GM18508 (cell line): Measurements from ENCODE around the gene CACHD1.

Experiments
- ATAC-seq: cut with Tn5 transposase; IDR thresholded peaks from one replicate; pipeline ENCODE4 v1.9.1; 2021; ENCODE audit warnings: moderate number of reproducible peaks; ENCODE audit not compliant: insufficient read depth, unreplicated experiment

The CACHD1 gene

DNA sequence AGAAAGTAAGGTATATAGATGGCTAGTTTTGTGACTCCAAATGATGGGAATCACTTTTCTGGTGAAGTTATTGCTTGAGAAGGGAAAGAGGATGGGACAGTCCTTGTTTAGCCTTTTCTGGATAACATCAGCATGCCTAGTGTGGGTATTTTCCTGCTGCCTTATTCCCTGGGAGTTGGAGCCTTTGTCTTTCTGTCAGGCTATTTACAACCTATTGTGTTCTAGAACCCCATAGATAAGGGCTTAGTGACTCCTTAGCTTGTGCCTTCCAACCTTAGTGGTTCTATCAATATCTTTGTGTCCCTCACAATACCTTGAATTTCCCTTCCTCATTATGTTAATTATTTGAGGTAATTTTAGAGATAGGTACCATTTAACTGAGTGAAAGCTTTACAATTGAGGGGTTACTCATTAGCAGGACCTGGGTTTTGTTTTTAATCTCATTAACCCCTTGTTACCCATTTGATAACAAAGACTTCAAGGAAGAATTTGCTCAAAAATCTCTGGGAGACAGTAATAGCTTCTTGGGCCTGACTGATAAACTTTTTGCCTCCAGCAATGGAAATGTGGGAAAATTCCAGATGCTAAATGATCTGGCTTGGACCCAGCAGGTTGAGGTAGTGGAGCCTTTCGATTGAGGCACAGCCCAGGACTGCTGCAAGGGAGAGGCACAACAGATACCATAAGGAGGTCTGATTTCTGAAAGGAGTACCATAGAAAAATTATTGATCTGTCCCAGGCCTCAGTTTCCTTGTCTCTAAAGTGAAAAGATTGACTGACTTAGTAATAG, 49.0 kb downstream of the CACHD1 start:
- ATAC-seq = no peak

DNA sequence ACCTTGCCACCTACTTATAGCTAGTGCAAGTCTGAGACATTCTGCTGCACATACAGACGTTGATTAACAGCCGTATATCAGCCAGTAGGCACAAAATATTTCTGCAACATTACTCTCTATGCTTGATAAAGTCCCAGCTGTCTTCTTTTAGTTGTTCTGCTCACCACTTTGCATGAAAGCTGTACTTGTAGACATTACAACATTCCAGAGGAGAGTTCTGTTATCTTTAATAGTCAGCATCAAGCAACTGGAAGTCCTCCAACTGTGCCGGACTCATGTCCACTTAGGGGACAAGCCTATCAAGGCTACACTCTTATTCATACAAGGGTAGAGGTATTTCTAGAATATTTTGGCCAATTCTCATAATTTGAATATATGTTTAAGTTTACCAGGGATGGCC, 50.0 kb downstream of the CACHD1 start:
- no peak for ATAC-seq

DNA sequence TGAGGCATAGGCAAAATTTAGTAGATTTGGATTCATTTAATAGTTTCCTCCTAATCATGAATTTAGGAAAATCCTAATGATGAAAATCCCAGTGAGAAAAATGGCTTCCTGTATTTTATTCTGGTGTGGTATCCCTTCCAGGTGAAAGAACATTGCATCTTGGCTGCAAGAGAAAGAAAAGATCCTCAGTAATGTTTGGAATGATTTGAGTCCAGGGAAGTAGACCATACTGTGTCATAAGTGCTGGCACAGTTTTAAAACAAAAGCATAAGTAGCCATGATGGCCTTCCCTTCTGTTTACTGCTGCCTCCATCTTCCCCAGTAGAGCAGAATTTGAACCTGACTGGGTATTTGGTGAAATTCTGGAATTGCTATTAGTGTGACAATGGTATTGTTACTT, 52.8 kb downstream of the CACHD1 start:
- ATAC-seq = no peak

DNA sequence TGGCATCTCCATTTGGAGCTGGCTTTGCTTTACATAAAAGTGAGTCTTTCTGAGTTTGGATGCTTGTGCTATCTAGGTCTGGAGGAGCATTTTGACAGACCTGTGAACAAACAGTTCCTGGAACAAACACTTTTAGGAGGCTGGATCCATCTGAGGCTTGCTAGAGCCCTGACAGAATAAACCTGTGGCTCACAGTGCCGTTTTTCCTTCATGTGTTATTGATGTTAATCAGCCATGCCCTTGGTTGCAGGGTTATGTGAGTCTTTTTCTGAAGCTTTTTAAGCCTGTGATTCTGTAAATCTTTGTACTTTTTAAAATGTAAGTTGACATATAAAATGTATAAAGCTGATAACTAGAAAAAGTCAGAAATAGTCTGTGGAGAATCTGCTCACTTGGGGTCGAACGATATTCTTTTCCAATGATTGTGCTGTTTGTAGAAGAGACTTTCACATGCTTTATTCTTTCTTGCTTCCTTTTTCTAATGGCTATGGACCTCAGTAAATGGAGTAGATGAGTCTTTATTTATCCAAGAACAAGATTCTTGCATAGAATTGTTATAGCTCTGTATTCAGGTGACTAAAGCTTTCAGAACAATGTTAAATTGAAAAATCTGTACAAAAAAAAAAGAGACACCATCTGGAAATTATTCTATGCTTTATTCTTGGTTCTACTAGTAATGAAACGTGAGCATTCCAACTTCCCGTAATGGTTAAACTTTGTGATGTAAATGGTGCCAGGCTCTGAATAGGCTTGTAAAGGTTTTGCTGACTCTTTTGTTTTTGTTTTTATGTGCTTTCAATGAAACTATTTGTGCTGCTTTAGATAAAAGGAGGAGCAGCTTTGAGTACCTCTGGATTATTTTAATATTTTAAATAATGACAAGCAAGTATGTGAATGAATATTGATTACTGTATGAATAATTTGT, 53.7 kb downstream of the CACHD1 start:
- no peak for ATAC-seq

DNA sequence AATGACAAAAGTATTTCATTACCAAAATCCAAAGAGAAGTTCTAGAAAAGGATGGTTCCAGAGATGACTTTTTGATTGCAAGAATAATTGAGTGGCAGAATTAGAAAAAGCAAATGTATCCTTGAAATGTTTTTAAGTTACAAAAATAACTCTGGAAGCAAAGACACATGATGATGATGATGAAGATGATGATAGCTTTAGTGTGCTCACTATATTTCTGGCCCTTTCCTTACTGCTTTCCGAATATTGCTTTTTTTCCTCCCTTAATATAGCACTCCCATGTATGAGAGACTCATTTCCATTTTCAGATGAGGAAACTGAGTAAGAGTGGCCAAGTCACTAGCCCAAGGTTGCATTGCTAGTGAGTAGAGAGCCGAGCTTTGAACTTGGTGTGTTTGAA, 54.7 kb downstream of the CACHD1 start:
- ATAC-seq = no peak

DNA sequence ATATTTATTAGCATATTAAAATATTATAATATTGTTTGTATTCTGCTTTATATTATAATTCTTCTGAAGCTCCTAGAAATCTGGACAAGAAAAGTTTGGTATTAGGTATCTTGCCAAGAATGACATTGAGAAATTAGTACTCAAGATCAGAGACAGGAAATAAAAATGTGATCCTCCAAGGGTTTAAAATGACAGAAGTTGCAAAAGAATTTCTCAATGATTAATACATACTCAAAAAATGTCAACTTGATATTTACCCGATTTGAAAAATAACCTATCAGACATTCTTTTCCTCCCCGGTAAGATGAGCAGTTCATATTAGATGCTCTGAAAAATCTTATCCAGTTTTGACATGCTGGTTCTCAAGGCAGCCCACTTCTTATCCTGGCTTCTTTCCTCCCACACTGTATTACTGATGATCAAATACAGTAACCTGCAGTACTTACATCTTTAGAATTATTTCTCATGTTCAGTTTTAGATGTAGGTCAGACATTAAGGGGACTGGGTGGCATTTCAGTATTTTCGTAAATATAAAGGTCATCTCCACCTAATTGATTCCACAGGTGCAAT, 55.3 kb downstream of the CACHD1 start:
- ATAC-seq = no peak

DNA sequence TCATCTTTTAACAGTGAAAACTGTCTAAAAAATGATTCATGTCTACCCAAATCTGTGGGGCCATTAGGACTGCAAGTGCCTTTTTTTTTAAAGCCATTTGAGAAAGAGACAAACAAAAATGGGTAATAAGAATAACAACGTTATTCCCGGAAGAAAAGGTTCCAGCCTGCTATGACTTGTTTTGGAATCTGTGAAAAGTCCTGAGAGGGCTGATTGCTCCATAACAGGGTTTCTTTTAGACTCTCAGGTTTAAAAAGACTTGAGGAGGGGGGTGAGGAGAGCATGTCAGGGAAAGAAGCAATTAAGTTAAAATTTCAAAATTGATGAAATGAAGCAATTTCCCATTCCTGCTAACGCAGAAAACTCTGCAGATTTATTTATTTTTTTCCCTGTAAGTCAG, 56.4 kb downstream of the CACHD1 start:
- no peak for ATAC-seq

DNA sequence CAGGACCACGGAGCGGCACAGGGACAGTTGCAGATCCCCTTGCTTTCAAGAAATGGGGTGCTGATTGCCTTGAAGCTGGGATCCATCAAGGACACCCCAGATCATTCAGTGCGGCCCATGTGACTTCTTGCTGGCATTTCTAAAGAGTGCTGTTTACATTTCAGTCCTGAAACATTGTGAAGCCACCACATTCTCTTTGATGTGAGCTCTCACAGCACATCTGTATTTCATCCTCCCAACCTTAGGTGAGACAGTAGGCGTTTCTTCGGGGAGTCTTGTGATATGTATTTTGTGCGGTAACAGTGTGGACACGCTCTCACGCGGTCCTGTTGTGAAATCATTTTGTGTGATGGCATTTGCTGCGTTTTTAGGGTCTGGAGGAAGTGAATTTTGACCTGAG, 57.2 kb downstream of the CACHD1 start:
- ATAC-seq = no peak

DNA sequence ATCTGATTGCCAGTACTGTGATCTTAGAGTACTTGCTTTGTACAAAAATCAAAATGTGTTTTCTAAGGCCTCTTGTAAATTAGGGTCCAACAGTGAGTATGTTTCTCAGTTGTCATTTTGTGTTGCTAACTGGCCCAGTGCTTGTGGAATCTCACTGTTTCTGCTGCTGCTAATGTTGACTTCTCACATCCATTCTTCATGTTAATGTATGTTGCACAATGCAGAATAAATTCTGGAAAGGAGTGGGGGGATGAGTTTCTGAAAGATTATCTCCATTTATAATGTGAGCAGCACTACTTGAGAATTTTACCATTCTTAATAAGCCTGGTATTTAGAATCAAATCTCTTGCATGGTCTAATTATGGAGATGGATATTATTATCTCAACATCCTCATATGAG, 57.9 kb downstream of the CACHD1 start:
- no peak for ATAC-seq

DNA sequence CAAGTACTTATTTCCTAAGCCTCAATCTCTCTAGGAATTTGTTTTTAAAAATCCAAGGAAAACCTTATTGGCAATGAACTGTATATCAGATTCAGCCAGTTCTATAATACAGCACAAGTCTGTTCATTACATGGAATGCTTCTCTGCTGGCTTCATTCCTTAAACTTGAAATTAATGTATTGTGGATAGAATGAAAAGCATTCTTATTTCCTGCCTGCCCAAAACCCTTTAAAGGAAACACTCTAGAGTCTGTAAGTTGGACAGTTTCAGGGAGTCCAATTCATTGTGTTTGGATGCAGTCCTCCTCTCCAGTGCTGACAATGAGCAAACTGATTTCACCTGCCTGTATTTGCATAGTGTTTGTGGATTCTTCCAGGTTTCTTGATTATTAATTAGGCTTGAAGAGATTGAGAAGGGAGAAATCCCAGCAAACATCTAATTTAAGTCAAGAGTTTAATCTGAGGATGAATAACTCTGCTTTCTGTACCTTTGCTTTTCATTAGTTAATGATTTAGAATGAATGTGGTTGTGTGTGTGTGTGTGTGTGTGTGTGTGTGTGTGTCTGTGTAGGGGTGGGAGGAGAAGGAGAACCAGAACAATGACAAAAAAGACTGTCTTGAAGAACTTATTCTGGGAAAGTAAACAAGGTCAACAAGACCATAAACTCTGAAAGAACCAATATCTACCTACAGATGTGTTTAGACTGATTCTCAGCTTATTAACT, 61.2 kb downstream of the CACHD1 start:
- ATAC-seq = no peak

DNA sequence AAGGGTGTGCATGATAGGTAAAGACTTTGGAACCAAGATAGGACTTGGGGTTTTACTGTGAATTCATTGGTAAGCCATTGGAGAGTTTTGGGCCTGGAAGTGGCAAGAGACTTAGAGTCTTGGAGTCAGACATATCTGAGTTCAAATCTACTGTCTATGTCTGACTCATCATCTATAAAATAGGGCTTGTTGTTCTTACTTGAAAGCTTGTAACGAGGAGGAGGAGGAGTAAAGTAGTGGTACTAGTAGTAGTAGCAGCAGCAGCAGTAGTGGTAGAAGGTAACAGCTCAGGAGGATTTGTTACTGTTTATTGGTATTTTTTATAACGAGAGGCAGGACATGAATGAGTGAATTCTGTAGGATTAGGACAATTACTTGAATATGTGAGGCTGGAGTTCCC, 62.7 kb downstream of the CACHD1 start:
- no peak for ATAC-seq

DNA sequence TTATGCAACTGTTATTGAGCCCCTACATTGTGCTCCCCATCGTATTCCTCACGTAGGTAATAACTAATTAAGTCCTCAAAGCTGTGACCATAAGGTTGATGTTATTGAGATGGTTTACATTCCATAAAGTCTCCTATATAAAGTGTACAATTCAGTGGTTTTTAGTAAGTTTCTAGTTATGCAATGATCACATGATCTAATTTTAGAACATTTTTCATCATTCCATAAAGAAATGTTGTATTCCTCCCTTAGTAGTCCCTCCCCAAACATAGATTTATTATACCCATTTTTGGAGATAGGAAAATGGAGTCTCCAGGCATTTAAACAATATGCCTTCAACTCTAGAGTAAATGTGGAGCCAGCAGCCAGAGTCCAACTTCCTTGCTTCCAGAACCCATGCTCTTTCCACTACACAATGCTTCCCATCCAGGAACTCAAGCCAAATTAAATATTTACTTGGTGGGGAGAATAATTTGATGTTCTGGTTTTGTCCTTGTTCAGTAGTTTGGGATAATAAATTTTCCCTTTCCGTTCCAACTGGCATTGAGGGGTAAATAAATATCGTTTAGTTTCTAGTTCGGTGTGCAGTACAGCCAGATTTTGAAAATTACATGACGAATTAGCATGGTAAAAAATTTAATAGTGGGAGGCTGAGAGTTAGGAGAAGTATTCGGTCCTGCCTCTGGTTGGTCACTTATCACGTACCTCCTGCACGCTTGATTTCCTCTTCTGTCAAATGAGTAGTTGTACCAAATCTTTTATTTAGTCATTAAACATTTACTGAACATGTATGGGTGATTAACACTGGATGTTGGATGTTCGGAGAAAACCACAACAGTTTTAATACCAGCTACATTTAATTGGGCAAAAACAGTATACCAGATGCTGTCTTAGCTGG, 66.3 kb downstream of the CACHD1 start:
- ATAC-seq = no peak

DNA sequence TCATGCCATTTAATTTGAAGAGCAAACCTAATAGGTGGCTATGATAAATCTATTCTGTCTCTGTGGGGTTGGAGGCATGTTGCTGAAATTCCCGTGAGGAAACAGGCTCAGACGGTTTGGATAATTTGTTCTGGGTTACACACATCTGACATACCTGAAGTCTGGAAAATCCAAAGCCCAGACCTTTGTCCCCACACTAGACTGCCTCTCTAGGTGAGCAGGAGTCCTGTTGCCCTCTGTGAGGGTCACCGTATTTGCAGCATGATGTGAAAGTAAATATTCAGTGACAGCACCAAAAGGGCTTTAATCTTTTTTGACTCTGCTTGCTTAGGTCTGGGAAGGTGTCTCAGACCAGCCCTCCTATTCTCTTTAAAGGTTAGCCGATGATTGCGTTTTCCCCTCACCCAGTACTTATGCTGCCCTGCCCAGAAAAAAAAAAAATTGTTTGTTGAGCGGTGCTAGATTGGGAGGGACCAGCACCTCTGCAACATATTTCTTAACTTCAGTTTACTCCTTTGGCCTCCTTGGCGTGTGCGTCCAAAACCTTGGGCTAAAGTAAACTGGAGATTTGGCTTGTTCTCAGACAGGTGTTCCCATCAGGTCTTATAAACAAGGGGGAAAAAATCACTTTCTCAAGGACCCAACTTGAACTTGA, 67.0 kb downstream of the CACHD1 start:
- no peak for ATAC-seq

DNA sequence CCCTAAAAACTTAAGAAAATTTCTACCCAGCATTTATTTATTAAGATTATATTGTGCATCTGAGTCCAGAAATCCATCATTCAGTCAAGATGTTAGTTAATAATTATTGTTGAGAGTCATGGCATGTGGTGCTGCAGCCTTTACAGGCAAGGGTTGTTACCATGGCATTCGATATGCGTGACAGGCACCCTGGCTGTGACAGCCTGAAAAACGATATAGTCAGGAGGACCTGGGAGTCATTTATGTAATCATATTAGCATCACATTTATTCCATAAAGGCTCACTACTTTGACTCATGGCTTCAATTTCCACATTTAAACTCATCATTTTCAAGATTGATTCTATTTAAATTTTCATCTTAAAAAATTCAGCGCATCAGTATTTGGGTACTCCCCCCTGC, 68.0 kb downstream of the CACHD1 start:
- ATAC-seq = no peak

DNA sequence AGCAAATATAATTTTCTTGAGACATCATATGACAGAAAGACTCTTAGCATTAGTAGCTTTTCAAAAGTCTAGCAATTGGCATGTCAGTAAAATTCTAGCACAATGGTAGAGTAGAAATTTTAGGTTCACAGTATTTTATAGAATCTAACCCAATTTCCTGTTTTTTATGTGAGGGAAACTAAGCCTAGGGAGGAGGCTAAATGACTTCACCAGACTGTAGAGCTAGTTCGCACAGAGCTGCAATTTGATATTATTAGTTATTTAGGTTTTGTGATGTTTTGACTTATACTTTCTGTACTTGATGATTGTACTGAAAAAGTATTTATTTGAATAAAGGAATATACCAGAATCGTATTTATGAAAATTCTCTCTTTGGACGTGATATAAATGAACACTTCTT, 68.5 kb downstream of the CACHD1 start:
- no peak for ATAC-seq

DNA sequence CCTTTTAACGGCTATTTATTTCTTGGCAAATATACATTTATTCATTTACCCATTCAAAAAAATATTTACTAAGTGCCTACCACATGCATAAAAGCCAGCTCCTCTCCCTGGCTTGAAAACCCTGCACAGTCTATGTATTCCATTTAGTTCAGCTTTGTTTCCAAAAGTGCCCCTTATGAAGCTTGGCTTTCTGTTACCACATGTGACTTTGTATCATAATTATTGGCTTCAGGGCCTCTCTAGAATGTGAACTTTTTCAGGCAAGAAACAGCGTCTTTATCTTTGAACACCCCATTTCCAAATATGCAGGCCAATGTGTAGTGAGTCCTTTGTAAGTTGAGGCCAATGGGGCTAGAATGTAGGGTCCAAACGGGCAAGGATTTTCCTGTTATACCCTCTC, 69.4 kb downstream of the CACHD1 start:
- ATAC-seq = no peak

DNA sequence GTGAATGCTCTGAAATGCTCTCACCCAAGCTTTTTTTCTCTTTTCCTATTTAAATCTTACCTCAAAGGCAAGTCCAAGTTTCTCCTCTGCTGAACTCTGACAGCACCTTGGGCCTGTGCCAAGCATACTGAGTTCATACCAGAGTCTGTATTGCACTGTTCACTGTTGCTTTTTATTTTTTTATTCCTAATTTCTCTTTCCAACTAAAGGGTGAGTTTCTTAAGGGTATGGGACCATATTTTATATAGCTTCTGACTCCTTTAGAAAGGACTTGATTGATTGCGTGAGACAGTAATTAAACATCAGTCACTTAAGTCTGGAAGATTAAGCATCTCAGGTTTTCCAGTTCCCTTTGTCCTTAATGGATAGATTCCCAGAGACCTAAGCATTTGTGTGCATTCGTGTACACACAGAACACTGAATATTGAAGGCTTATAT, 69.9 kb downstream of the CACHD1 start:
- ATAC-seq = no peak

DNA sequence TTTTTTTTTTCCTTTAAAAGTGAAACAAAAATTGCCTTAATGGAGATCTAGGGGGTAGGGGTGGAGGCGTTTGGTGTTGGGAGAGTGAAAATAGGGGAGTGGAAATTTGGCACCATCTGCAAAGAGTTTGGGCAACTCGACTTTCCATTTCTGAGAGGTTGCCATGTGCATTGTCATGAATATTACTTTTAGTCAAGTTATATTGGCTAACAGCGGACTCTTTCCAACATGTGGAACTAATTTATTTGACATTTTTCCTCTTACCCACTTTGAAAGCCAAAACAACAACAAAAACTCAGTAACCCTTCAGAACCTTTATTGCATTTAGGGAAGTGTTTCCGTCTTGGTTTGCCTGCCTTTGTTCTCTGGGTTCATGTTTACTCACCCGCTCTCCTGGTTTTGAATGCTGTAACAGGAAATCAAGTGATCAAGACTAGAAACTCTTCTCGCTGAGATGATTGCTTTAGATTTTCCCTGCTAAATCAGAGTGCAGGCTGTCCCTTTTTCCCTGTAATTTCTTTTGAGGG, 70.4 kb downstream of the CACHD1 start:
- no peak for ATAC-seq

DNA sequence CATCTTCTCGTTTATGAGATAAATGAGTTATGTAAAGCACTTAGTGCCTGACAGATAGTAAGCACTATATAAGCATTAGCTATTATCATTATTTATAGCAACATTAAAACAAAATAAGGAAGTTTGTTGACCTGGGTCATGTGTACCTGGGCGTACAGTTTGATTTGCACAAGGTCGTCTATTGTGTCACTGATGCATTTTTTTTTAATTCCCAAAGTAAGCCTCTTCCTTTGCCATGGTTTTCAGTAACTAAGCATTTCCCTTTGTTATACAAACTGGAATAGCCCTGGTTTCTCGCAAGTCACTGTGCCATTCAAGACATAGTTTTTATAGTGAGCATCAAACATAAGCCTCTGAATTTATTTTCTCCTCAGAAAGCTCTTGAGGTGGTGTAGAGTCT, 72.2 kb downstream of the CACHD1 start:
- no peak for ATAC-seq
